DMS53 (cell line): Measurements from ENCODE around the gene VAV2.

Experiments
- DNase-seq: peaks from one replicate; lab custom pipeline; 2025; lab: John Stamatoyannopoulos, UW

VAV2 gene

GRCh38 chr9:133835262-133835901 is 156.7 kb downstream of the VAV2 start:
- DNase-seq = no peak

GRCh38 chr9:133834080-133834976 is 157.8 kb downstream of the VAV2 start:
- no peak for DNase-seq

GRCh38 chr9:133833388-133834025 is 158.6 kb downstream of the VAV2 start:
- no peak for DNase-seq

- DNase-seq = no peak
These were observed 159.2 kb downstream of the VAV2 start for GRCh38 chr9:133832877-133833276.

DNA sequence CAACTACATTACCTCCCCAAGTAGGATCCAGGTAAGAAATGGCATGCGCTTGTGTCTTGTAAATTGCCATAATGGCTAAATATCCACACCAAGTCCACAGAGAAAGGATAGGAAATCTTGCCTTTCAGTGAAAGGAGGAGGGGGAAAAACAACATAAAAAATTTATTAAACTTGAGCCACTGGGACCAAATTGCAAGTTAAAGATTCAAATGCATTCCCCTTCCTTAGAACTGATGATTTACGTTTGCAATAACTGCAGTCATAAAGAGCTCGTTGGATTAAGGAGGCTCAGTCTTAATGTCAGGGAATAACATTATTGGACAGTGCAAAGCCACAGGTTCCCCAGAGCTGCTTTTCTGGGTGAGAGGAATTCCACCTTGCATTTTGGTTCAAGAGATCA is 161.4 kb downstream of the VAV2 start:
- no peak for DNase-seq

DNA sequence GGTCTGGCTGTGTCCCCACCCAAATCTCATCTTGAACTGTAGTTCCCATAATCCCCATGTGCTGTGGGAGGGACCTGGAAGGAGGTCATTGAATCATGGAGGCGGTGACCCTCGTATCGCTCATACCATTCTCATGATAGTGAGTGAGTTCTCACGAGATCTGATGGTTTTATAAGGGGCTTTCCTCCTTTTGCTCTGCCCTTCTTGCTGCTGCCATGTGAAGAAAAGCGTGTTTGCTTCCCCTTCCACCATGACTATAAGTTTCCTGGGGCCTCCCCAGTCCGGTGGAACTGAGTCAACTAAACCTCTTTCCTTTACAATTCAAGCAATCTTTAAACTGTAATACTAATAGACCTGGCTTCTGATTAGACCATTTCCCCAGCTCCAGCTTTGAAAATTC is 161.8 kb downstream of the VAV2 start:
- DNase-seq = no peak

DNA sequence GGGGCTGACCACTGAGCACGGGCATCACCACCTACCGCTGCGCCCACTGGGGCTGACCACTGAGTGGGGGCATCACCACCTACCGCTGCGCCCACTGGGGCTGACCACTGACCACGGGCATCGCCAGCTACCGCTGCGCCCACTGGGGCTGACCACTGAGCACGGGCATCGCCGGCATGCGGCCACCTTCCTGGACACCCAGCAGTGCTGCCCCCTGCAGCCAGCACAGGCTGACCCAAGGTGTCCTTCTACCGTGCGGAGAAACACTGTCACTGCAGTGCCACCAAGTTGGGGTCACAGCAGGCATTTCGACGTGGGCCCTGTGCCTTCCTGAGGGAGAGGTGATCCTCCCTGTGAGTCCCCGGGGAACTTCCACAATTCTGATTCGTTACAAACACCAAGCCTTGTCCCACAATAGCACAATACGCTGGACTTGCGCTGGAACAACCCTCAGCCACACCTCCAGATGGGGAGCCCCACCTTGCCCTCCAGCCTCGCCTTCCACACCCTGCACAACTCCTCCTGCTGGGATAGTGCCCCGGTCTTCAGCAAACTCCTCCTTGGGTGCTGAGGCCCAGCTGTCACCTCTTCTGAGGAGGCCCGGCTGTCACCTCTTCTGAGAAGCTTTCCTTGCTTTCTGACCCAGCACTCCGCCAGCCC is 163.7 kb downstream of the VAV2 start:
- no peak for DNase-seq

- DNase-seq = no peak
These were observed 165.6 kb downstream of the VAV2 start for GRCh38 chr9:133826289-133827085.

GRCh38 chr9:133825555-133826218 is 166.4 kb downstream of the VAV2 start:
- DNase-seq = no peak

DNA sequence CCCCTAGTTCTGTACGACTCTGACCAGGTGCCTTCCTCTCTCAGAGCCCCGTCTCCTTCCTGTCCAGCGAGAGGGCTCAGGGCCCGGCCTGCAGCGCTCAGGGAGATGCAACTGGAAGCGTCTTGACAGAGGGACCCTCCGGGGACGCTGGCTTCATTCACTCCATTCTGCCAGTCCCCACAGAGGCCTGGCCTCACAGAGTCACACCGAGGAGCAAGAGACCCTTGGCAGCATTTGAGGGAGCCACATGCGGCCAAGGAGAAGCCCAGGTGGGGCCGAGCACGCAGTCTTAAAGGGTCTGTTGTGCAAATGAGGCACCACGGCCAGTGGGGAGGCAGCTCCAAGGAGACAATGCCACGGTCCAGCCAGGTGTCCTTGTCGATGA is 167.3 kb downstream of the VAV2 start:
- no peak for DNase-seq

DNA sequence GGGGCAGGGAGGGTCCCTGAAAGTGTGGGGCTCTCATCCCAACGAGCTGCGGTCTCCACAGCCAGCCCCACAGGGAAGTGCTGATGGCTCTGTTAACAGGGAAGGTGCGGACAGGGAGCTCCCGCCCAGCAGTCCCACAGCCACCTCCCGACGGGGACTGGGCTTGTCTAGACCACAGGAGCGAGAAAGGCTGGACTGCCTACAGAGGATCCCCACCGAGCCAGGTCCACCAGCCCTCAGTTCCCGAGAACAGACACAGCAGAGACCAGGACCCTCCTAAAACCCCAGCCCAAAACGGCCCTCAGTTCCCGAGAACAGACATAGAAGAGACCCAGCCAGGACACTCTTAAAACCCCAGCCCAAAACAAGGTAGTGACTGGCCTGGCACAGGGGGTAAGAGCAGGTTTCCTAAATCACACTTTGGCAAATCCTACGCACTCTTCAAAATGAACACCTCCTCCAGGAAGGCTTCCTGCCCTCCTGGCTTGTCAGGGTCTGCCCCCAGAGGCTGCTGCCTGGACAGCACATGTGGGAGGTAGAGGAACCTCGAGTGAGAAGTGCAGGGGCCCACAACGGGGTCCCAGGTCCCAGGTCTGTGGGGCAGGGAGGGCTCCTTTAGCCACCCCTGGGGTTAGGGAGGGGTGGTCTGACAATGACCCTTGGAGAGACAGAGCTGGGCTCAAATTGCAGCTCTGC is 167.9 kb downstream of the VAV2 start:
- DNase-seq = no peak

DNA sequence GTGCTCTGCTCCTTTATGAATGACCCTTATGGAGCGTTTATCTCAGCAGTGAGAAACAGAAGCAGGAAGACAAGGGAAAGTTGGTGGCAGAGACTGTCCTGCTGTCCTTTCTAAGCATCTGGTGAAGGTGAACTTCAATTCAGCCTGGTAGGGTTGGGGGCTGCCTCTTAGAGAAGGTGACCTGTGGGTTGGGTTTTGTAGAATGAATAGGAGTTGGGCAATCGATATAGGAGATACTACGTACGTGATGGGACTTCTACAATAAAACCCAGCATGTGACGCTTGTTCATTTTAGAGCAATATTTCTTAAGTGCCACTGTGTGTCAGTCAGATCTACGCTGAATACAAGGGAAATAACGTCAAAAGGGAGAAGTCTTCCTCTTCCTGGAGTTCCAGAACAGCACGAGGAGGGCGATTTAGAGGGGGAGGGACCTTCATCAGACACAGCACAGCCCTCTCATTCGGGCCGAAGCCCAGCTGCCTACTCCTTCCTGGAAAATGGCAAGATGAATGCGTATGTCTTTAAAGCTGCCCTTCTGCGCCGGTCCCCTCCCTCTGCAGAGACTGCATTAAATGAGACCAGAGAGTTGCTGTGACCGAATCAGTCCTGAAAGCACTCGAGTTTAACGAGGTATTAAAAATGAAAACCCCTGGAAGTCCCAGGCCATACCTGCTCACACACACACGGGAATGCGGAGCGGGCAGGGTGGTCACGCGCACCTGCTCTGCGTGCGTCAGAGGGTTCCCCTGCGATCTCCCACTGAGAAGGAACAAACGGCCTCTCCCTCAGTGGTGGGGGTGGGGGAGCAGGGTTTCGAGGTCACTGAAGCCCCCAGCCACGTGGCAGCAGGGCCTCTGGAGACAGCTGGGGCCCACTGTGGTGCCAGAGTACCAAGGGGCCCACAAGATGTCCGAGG is 168.7 kb downstream of the VAV2 start:
- no peak for DNase-seq

GRCh38 chr9:133822430-133823065 is 169.6 kb downstream of the VAV2 start:
- no peak for DNase-seq

DNA sequence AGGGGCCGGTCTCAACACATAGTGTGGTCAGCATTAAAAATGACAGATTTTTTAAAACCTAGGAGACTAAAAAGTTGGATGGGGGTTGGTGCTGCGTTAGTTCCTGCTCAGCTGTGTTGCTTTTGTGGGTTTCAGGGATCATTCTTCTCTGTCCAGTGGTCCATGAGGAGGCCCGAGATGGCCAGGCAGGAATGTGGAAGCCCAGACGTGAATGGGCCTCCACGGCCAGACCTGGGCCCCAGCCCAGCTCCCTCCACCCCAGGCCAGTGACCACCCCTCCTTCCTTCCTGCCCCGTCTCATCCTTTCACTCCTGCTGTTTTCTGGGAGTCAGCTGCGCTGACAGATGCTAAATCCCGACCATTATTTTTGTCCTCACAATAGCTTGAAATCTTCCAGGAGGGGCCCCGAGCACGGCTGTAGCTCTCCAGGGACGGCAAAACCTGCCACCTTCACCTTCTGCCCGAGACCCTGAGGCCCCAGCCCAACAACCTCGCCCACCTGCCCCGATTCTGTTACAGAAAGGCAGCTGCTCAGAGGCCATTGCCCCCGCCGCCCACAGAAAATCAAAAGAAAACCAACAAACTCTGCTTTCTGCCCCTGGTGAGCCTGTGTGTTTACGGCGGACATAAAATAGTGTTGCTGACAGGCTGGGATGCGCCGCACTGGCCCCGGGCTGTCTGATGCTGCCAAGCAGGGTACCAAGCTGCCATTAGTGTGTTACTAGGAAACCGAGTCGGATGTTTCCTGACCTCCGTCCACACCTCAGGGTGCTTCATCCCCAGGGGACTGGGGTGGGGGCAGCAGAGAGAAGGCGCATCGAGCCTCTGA is 170.3 kb downstream of the VAV2 start:
- DNase-seq = no peak

GRCh38 chr9:133819923-133820322 is 172.2 kb downstream of the VAV2 start:
- no peak for DNase-seq

- DNase-seq = no peak
These were observed 173.7 kb downstream of the VAV2 start for GRCh38 chr9:133818444-133818843.

GRCh38 chr9:133815781-133816180 is 176.3 kb downstream of the VAV2 start:
- DNase-seq = no peak

DNA sequence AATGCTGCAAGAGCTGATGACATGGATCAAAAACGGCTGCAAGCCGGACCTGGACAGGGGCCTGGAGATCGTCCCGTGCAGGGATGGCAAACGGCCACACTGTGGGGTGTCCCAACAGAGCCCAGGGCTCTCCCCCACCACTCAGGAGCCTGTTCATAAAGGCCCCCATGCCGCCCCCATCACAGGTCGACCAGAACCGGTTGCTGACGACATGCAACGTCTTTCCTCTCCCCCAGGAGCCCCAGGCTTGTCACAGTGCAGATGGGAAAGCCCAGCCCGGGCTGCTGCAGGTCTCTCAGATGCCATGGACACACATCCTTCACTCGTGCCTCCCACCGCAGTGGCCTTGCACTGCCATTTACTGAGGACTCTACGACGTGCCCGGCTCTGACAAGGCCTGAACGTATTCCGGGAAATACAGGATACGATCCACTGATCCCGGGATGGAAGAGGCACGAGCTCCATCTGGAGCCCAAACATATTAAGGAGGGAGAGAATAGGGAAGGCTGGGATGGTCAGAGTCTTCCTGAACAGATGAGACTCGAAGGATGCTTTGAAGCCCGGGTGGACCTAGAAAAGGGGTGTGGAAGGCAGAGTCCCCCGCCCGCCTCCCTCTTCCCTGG is 177.4 kb downstream of the VAV2 start:
- no peak for DNase-seq
